IgD-negative memory B cell (primary cell): Measurements from ENCODE around the gene PLEKHH1. TPM values are rescaled to one million over a fixed set of nuclear protein-coding genes. Genes with fewer than 3 reads are reported as not detected.
"Not testable (repeated sequence)": the region's sequence is repeated elsewhere in the genome, so short reads cannot be mapped to it uniquely, and the experiment has no call there.

Source experiments
- H3K27ac Mint-ChIP-seq, 3 donors: one replicate each; pipeline ENCODE4 v1.8.0; 2020 to 2022; ENCODE audit warnings: mild to moderate bottlenecking in 3 of 3, mixed read lengths in 3 of 3, moderate library complexity in 1 of 3
- H3K27me3 Mint-ChIP-seq: one replicate; pipeline ENCODE4 v1.8.0; 2021; ENCODE audit warnings: mixed read lengths
- H3K36me3 Mint-ChIP-seq: one replicate; pipeline ENCODE4 v1.8.0; 2020; ENCODE audit warnings: mild to moderate bottlenecking, mixed read lengths
- H3K4me1 Mint-ChIP-seq, 3 donors: one replicate each; pipeline ENCODE4 v1.8.0; 2020 to 2022; ENCODE audit warnings: mixed read lengths in 3 of 3, mild to moderate bottlenecking in 1 of 3
- H3K4me3 Mint-ChIP-seq, 4 donors: one replicate each; pipeline ENCODE4 v1.8.0; 2020 to 2022; ENCODE audit warnings: mild to moderate bottlenecking in 4 of 4, mixed read lengths in 4 of 4, moderate library complexity in 3 of 4
- H3K9me3 Mint-ChIP-seq, 3 donors: one replicate each; pipeline ENCODE4 v1.8.0; 2020 to 2021; ENCODE audit warnings: mixed read lengths in 3 of 3, mild to moderate bottlenecking in 1 of 3
- polyA plus RNA-seq: library from polyadenylated mRNA; unstranded; fragments of 300-500 nt; fragmentation: Illumina TruSeq; gene quantifications from one replicate; pipeline ENCODE4 v1.2.3, GENCODE V29; 2021

The PLEKHH1 gene
- polyA plus RNA-seq, 1 donor from 2014 or later, result not detected

DNA sequence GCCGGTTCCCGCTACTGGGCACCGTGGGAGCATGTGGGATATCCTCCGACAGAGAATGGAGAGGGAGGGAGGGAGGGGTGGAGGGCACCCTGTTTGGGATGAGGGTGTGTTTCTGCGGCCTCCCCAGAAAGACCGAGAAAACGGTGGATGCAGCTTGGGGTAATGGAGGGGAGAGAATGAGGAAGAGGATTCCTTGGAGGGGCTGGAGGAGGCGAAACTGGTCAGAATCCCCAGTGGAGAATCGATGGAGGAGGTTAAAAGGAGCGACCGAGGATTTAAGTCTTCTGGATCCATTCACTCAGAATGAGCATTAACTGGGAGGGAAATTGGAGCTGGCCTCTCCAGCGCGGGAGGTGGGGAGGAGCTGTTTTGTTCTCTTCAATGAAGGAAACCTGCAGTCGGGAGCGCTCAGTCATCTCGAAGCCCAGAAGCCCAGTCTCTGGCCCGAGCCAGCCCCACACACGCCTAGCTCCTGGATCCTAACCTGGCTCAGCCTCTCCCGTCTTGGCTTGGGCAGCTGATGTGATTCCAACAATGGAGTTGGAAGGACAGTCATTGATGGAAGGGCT lies 87.2 kb downstream of the PLEKHH1 start:
- H3K27me3 Mint-ChIP-seq, result no peaks in the 10 kb centered on the region
- peak overlapping the region; percentile 87 to 97 (median 95) for H3K4me3 Mint-ChIP-seq
- peaks cover 10 to 24% (median 14%) of the 10 kb centered on the region in 3 donors for H3K4me1 Mint-ChIP-seq
- no peaks in the 10 kb centered on the region for H3K9me3 Mint-ChIP-seq
- H3K36me3 Mint-ChIP-seq, result no peaks in the 10 kb centered on the region
- H3K27ac Mint-ChIP-seq, result peak overlapping the region in 1 of 3 donors; percentile 95

DNA sequence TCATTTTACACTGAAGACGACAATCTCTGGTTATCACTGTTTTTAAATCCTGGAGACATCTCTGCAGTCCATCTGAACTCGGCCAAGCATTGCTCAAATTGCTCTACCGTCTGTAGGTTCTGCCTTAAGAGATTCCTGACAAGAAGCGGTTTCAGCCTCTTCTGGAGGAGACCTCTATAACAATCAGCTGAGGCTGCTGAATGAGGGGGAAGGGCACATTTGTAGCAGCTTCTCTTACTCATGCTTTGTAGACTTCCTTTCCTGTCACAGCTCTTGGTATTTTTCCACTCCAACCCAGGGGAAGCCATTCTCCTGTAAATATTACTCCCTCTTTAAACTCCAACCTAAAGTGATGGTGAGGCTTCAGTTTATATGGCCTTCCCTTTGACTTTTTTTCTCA lies 89.6 kb downstream of the PLEKHH1 start:
- Mint-ChIP-seq H3K36me3 (no peaks in the 10 kb centered on the region), H3K4me1 (peaks cover 10 to 24% (median 14%) of the 10 kb centered on the region in 3 donors), H3K9me3 (no peaks in the 10 kb centered on the region), H3K27me3 (no peaks in the 10 kb centered on the region), H3K27ac (peak overlapping the region in 1 of 3 donors; percentile 57), H3K4me3 (peak overlapping the region in 1 of 4 donors; percentile 65)

DNA sequence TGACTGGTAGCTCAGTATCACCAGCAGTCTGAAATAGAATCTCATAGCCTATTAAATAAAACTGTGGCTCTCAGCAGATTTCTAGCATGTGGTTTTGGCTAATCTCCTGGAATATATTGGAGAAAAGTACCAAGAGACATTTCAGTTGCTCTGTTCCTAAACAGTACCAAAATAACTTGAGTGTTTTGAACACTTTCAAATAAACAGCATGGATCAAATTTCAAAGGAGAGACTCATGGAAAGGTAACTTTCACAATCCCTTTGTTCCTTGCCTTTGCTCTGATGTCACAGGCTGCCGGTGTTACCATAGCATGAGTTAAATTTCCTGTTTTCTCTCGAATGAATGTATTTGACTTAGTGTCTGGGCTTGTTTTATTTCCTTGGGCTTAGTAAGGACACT lies 90.0 kb downstream of the PLEKHH1 start:
- Mint-ChIP-seq H3K36me3 (no peaks in the 10 kb centered on the region), H3K27ac (no peak overlapping the region), H3K4me1 (peaks cover 10 to 24% (median 14%) of the 10 kb centered on the region in 3 donors), H3K27me3 (no peaks in the 10 kb centered on the region), H3K4me3 (peak overlapping the region in 1 of 4 donors; percentile 65), H3K9me3 (no peaks in the 10 kb centered on the region)

DNA sequence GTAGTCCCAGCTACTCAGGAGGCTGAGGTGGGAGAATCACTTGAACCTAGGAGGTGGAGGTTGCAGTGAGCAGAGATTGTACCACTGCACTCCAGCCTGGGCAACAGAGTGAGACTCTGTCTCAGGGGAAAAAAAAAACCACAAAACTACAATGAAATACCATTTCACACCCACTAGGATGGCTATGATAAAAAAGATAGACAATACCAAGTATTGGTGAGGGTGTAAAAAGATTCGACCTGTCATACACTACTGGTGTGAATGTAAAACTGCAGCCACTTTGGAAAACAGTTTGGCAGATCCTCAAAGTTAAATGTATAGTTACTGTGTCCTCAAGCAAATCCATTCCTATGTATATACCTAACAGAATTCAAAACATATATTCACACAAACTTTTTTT lies 93.0 kb downstream of the PLEKHH1 start:
- not testable (repeated sequence) for H3K9me3 Mint-ChIP-seq, H3K4me3 Mint-ChIP-seq, H3K27me3 Mint-ChIP-seq, H3K36me3 Mint-ChIP-seq, H3K4me1 Mint-ChIP-seq, H3K27ac Mint-ChIP-seq

DNA sequence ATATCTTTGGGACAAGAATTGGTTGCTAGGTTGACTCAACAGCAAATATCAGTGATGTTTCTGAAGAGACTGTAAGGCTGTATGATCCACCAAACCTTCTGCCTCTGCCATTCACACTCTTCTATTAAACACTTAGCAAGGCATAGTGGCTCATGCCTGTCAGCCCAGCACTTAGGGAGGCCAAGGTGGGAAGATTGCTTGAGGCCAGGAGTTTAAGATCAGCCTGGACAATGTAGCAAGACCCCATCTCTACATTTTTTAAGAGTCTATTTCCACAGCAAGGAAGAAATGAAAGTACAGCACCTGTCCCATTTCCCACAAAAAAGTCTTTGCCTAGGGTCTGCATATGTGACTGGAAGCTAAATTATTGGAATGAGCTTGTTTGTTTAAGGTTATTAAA lies 94.4 kb downstream of the PLEKHH1 start:
- H3K27me3 Mint-ChIP-seq, result no peaks in the 10 kb centered on the region
- no peaks in the 10 kb centered on the region for H3K9me3 Mint-ChIP-seq
- H3K36me3 Mint-ChIP-seq, result peaks cover 2% of the 10 kb centered on the region
- H3K4me3 Mint-ChIP-seq, result no peak overlapping the region
- no peak overlapping the region for H3K27ac Mint-ChIP-seq
- no peaks in the 10 kb centered on the region for H3K4me1 Mint-ChIP-seq

DNA sequence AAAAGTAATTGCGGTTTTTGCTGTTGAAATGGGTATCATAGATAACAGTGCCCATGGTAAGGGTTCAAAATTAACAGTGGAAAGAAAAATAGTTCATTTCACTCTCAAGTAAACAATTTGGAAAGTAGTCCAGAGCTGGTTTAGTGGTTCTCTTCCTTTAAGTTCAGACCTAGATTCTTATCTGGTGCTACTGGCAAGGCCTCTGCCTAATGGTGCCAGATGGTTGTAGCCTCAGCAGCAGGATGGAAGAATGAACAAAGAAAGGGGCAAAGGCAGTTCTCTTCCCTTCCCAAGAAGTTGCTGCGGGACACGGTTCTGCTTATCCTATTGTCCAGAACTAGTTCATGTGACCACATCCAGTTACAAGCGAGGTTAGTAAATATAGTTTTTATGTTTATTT lies 97.1 kb downstream of the PLEKHH1 start:
- Mint-ChIP-seq H3K4me3 (no peak overlapping the region), H3K27ac (no peak overlapping the region), H3K4me1 (no peaks in the 10 kb centered on the region), H3K27me3 (no peaks in the 10 kb centered on the region), H3K36me3 (peaks cover 2% of the 10 kb centered on the region), H3K9me3 (no peaks in the 10 kb centered on the region)

DNA sequence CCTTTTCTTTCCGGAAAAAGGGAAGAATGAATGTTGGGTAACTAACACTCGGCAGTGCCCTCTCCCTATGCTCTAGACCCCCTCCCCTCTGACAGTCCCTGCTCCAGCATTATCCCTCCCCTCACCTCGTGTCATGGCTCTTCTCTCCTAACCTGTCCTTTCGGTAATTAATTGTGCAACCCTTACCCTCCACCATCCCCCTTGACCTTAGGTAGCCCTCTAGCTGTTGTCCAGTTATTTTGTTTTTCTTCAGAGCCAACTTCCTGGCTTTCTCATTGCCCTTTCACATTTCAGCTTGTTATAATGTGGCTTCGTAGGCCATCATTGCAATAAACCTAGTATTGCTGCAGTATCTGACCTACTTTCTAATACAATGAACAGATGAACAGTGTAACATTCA lies 97.8 kb downstream of the PLEKHH1 start:
- Mint-ChIP-seq H3K4me1 (no peaks in the 10 kb centered on the region), H3K36me3 (peaks cover 2% of the 10 kb centered on the region), H3K9me3 (no peaks in the 10 kb centered on the region), H3K27ac (no peak overlapping the region), H3K4me3 (no peak overlapping the region), H3K27me3 (no peaks in the 10 kb centered on the region)

DNA sequence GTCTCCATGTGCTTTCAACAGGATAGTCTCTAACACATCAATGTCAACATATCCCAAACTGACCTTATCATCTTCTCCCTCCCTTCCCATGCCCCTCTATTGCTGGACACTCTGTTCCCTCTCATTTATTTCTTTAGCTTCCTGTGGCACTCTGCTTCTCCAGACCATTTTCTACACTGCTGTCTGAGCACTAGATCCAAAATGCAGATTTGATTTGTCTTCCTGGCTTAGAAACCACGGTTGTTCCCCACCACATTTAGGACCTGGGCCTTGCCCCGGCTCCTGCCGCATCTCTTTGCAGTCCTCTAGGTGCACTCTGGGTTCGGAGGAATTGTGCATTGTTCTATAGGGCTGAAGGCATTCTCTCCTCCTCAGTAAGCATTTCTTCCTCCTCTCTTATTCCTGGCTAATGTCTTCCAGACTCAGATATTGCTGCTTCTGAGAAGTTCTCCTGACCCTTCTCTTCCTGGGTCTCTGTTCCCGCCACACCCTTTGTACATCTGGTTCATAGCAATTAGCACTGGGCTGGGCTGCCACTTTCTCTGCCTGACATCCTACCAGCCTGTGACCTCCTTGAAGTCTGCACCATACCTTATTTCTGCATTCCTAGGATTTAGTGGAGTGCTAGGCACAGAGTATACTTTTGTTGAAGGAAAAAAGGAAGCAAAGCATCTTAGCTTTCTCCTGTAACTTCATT lies 100.5 kb downstream of the PLEKHH1 start:
- Mint-ChIP-seq H3K27ac (peak overlapping the region in 1 of 3 donors; percentile 77), H3K4me3 (no peak overlapping the region), H3K9me3 (no peaks in the 10 kb centered on the region), H3K4me1 (no peaks in the 10 kb centered on the region), H3K27me3 (no peaks in the 10 kb centered on the region), H3K36me3 (peaks cover 5% of the 10 kb centered on the region)

DNA sequence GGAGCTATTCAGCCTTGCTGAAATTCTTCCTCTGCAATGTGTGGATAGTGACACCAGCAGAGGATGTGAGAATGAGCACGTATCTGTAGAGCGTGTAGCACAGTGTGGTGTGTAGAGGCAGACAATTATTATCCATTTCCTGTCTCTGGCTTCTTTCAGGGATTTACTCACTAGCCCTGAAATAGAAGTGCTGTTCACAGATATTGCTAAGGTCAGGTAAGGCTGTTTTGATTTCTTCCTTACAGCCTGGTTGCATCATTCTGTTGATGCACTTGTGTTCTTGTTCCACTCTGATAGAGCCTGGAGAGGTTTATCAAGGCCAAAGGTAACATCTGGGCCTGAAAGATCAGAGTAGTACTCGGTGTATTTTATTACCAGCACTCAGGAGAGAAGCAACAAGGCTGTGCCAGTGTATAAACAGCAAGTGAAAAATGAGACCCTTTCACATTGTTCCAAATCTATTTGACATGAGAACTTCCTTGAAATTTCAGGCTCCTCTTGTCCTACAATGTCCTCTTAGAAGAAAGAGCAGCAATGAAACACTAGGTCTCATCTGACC lies 103.3 kb downstream of the PLEKHH1 start:
- no peaks in the 10 kb centered on the region for H3K9me3 Mint-ChIP-seq
- no peaks in the 10 kb centered on the region for H3K27me3 Mint-ChIP-seq
- no peak overlapping the region for H3K4me3 Mint-ChIP-seq
- H3K4me1 Mint-ChIP-seq, result no peaks in the 10 kb centered on the region
- peaks cover 5% of the 10 kb centered on the region for H3K36me3 Mint-ChIP-seq
- no peak overlapping the region for H3K27ac Mint-ChIP-seq

DNA sequence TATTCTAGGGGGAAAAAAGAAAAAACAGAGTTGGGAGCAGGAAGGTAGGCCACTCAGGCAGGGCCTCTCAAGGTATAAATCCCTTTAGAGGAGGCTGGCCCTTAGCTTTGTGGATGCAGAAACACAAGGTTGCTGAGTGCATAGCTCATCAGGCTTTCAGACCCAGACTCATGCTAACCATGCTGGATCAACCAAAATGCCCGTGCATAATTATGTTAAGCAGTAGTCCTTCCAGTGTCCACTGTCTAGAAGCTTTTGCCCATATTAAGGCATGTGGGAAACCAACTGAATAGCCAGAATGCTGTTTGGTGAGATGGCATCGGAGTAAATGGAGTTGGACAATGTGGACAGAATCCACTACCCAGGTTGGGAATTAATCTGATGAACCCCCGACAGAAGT lies 105.6 kb downstream of the PLEKHH1 start:
- no peak overlapping the region for H3K27ac Mint-ChIP-seq
- no peaks in the 10 kb centered on the region for H3K27me3 Mint-ChIP-seq
- peaks cover 3% of the 10 kb centered on the region for H3K36me3 Mint-ChIP-seq
- no peaks in the 10 kb centered on the region for H3K4me1 Mint-ChIP-seq
- H3K9me3 Mint-ChIP-seq, result no peaks in the 10 kb centered on the region
- no peak overlapping the region for H3K4me3 Mint-ChIP-seq

Other genes with a start within 250 kb of the PLEKHH1 start
- gene ATP6V1D, start 173.5 kb upstream of the PLEKHH1 start, polyA plus RNA-seq, result 38.1 TPM
- gene EIF2S1, start 173.0 kb upstream of the PLEKHH1 start, polyA plus RNA-seq, result 124 TPM
- gene PLEK2, start 121.1 kb upstream of the PLEKHH1 start, polyA plus RNA-seq, result not detected
- gene TMEM229B, start 44.6 kb upstream of the PLEKHH1 start, polyA plus RNA-seq, result 7.0 TPM
- gene PIGH, start 67.0 kb downstream of the PLEKHH1 start, polyA plus RNA-seq, result 46.6 TPM
- gene ARG2, start 86.6 kb downstream of the PLEKHH1 start, polyA plus RNA-seq, result 1.8 TPM
- 84.8 TPM for gene VTI1B, start 141.3 kb downstream of the PLEKHH1 start, polyA plus RNA-seq
- 58.5 TPM for gene RDH11, start 162.5 kb downstream of the PLEKHH1 start, polyA plus RNA-seq
- gene RDH12, start 168.6 kb downstream of the PLEKHH1 start, polyA plus RNA-seq, result 0.11 TPM